ENCODE measurements around the gene SPARC.

The SPARC gene

GRCh38 chr5:151664694-151665585 is 21.8 kb downstream of the SPARC start:
- CTCF ChIA-PET = interaction anchor here (1.2 to 23.2 kb wide), 6 partner anchors 11 to 106 kb away, joined by 4 to 652 read pairs (median 6); no protein-coding TSS in a partner anchor
- POLR2A ChIA-PET = interaction anchor here (0.9 to 4.1 kb wide), 11 partner anchors 8 to 76 kb away, joined by 3 to 36 read pairs (median 8); partner anchors contain the start of gene SPARC

GRCh38 chr5:151663617-151664293 is 23.0 kb downstream of the SPARC start:
- H3K4me3 ChIP-seq (ENCODE audit: low read depth, low read length) = no peak overlapping the region
- DNase-seq (ENCODE audit: low read depth, low spot score) = no peak
- ChIA-PET CTCF (interaction anchor here (1.0 to 23.2 kb wide), 6 partner anchors 9 to 107 kb away, joined by 3 to 652 read pairs (median 4); no protein-coding TSS in a partner anchor), POLR2A (interaction anchor here (0.9 to 4.1 kb wide), 6 partner anchors 16 to 78 kb away, joined by 3 to 36 read pairs (median 8); partner anchors contain the start of gene SPARC)
- TF ChIP-seq CTCF (IDR thresholded peaks at IDR 0.05; ENCODE audit: insufficient read depth, low read length, missing control alignments) = no peak

More at GRCh38 chr5:151664694-151665585, 21.8 kb downstream of the SPARC start:
- TF ChIP-seq CTCF (IDR thresholded peaks at IDR 0.05; ENCODE audit: insufficient read depth, low read length, missing control alignments) = no peak
- no peak overlapping the region for H3K4me3 ChIP-seq (ENCODE audit: low read depth, low read length)
- DNase-seq (ENCODE audit: low read depth, low spot score) = no peak

GRCh38 chr5:151662805-151663204 is 23.9 kb downstream of the SPARC start:
- ChIA-PET POLR2A (interaction anchor here (0.9 to 2.9 kb wide), 2 partner anchors 9 to 79 kb away, joined by 3 to 39 read pairs; no protein-coding TSS in a partner anchor), CTCF (interaction anchor here (1.0 to 23.2 kb wide), 4 partner anchors 9 to 80 kb away, joined by 3 to 652 read pairs (median 8); no protein-coding TSS in a partner anchor)
- no peak for TF ChIP-seq CTCF (IDR thresholded peaks at IDR 0.05; ENCODE audit: insufficient read depth, low read length, missing control alignments)
- H3K4me3 ChIP-seq (ENCODE audit: low read depth, low read length) = no peak overlapping the region
- no peak for DNase-seq (ENCODE audit: low read depth, low spot score)

- CTCF ChIA-PET = interaction anchor here (0.6 to 23.2 kb wide), 6 partner anchors 9 to 109 kb away, joined by 3 to 652 read pairs (median 12); no protein-coding TSS in a partner anchor
- no peak overlapping the region for H3K4me3 ChIP-seq (ENCODE audit: low read depth, low read length)
- POLR2A ChIA-PET = interaction anchor here (0.7 to 6.1 kb wide), 14 partner anchors 9 to 110 kb away, joined by 3 to 193 read pairs (median 12); partner anchors contain the start of genes G3BP1 and SPARC
- no peak for DNase-seq (ENCODE audit: low read depth, low spot score)
- no peak for TF ChIP-seq CTCF (IDR thresholded peaks at IDR 0.05; ENCODE audit: insufficient read depth, low read length, missing control alignments)
Measured at GRCh38 chr5:151661968-151662732, 24.6 kb downstream of the SPARC start.

- CTCF ChIA-PET = interaction anchor here (0.9 to 23.2 kb wide), 10 partner anchors 8 to 214 kb away, joined by 3 to 652 read pairs (median 6); partner anchors contain the start of gene SLC36A1
- POLR2A ChIA-PET = interaction anchor here (0.5 to 6.1 kb wide), 17 partner anchors 8 to 158 kb away, joined by 3 to 193 read pairs (median 11); partner anchors contain the start of genes G3BP1 and SPARC
- no peak for TF ChIP-seq CTCF (IDR thresholded peaks at IDR 0.05; ENCODE audit: insufficient read depth, low read length, missing control alignments)
- no peak overlapping the region for H3K4me3 ChIP-seq (ENCODE audit: low read depth, low read length)
- DNase-seq (ENCODE audit: low read depth, low spot score) = no peak
Measured at GRCh38 chr5:151660616-151661495, 25.9 kb downstream of the SPARC start.

Measured in AG04449 (cell line).